Measurements from ENCODE around the gene SNX17. TPM values are rescaled to one million over a fixed set of nuclear protein-coding genes. Genes with fewer than 3 reads are reported as not detected.

SNX17 gene
- total RNA-seq, 1 donor from 2014 or later, result 124 TPM

Other genes starting within 250 kb of the SNX17 start
- gene ABHD1, start 246.8 kb upstream of the SNX17 start, total RNA-seq, result 0.48 TPM in 1 of 2 replicates, not detected in the other
- gene PREB, start 236.0 kb upstream of the SNX17 start, total RNA-seq, result 42.7 and 46.3 TPM in 2 replicates
- gene PRR30, start 231.2 kb upstream of the SNX17 start, total RNA-seq, result not detected in 2 replicates
- not detected in 2 replicates for gene TCF23, start 221.6 kb upstream of the SNX17 start, total RNA-seq
- gene ATRAID, start 158.6 kb upstream of the SNX17 start, total RNA-seq, result 117 and 125 TPM in 2 replicates
- 33.2 and 33.3 TPM in 2 replicates for gene SLC5A6, start 158.3 kb upstream of the SNX17 start, total RNA-seq
- gene CAD, start 153.2 kb upstream of the SNX17 start, total RNA-seq, result 72.6 and 76.9 TPM in 2 replicates
- gene SLC30A3, start 107.6 kb upstream of the SNX17 start, total RNA-seq, result not detected in 2 replicates
- gene DNAJC5G, start 95.2 kb upstream of the SNX17 start, total RNA-seq, result not detected in 2 replicates
- gene TRIM54, start 88.2 kb upstream of the SNX17 start, total RNA-seq, result not detected in 2 replicates
- 2.6 and 4.1 TPM in 2 replicates for gene UCN, start 62.2 kb upstream of the SNX17 start, total RNA-seq
- gene MPV17, start 47.5 kb upstream of the SNX17 start, total RNA-seq, result 76.0 and 85.5 TPM in 2 replicates
- gene GTF3C2, start 13.9 kb upstream of the SNX17 start, total RNA-seq, result 57.4 and 59.4 TPM in 2 replicates
- gene EIF2B4, start 278 bp upstream of the SNX17 start, total RNA-seq, result 50.0 and 50.4 TPM in 2 replicates
- gene ZNF513, start 10.1 kb downstream of the SNX17 start, total RNA-seq, result 15.7 and 19.1 TPM in 2 replicates
- 70.7 and 74.2 TPM in 2 replicates for gene PPM1G, start 39.0 kb downstream of the SNX17 start, total RNA-seq
- 129 and 137 TPM in 2 replicates for gene NRBP1, start 58.0 kb downstream of the SNX17 start, total RNA-seq
- 2.3 and 3.2 TPM in 2 replicates for gene KRTCAP3, start 71.8 kb downstream of the SNX17 start, total RNA-seq
- 42.5 and 46.4 TPM in 2 replicates for gene IFT172, start 119.1 kb downstream of the SNX17 start, total RNA-seq
- 9.6 and 10.5 TPM in 2 replicates for gene FNDC4, start 124.6 kb downstream of the SNX17 start, total RNA-seq
- not detected in 2 replicates for gene GCKR, start 126.2 kb downstream of the SNX17 start, total RNA-seq
- gene ZNF512, start 212.4 kb downstream of the SNX17 start, total RNA-seq, result 43.6 and 52.5 TPM in 2 replicates

All from osteocyte (in vitro differentiated cells).